Stimulated activated CD4-positive, alpha-beta T cell treated with anti-CD3 and anti-CD28 coated beads, Interleukin-1b, Interleukin-23, amount 100 ng/mL, for 48 hours (primary cell): ENCODE data around the gene AP5M1.
"Not testable (repeated sequence)": the region's sequence is repeated elsewhere in the genome, so short reads cannot be mapped to it uniquely, and the experiment has no call there.

Source experiments
- DNase-seq: peaks from one replicate; pipeline ENCODE4 v3.0.0-alpha.2; 2020

Gene AP5M1, protein sequence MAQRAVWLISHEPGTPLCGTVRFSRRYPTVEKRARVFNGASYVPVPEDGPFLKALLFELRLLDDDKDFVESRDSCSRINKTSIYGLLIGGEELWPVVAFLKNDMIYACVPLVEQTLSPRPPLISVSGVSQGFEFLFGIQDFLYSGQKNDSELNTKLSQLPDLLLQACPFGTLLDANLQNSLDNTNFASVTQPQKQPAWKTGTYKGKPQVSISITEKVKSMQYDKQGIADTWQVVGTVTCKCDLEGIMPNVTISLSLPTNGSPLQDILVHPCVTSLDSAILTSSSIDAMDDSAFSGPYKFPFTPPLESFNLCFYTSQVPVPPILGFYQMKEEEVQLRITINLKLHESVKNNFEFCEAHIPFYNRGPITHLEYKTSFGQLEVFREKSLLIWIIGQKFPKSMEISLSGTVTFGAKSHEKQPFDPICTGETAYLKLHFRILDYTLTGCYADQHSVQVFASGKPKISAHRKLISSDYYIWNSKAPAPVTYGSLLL

GRCh38 chr14:57268161-57269069 is at the start of gene AP5M1, which contains the start of gene EXOC5:
Gene AP5M1 (plus strand): TSS chr14:57268971. CDS start chr14:57269315, 344 bp downstream.
Gene EXOC5 (minus strand): TSS chr14:57268905. CDS start chr14:57268648, 257 bp downstream.
- peak; percentile 93 for DNase-seq

GRCh38 chr14:57221931-57222330 is 46.8 kb upstream of the AP5M1 start:
- DNase-seq = no peak

GRCh38 chr14:57227083-57227482 is 41.7 kb upstream of the AP5M1 start:
- no peak for DNase-seq

GRCh38 chr14:57228320-57228719 is 40.5 kb upstream of the AP5M1 start:
- not testable (repeated sequence) for DNase-seq

GRCh38 chr14:57232006-57232405 is 36.8 kb upstream of the AP5M1 start:
- no peak for DNase-seq

GRCh38 chr14:57240115-57240514 is 28.7 kb upstream of the AP5M1 start:
- not testable (repeated sequence) for DNase-seq

- DNase-seq = no peak
Measured at GRCh38 chr14:57243320-57243719, 25.5 kb upstream of the AP5M1 start.

GRCh38 chr14:57244106-57244505 is 24.7 kb upstream of the AP5M1 start:
- DNase-seq = no peak

- DNase-seq = no peak
Measured at GRCh38 chr14:57245941-57246340, 22.8 kb upstream of the AP5M1 start.

GRCh38 chr14:57246933-57247657 is 21.7 kb upstream of the AP5M1 start:
- DNase-seq = no peak

GRCh38 chr14:57254884-57255283 is 13.9 kb upstream of the AP5M1 start:
- DNase-seq = no peak

DNA sequence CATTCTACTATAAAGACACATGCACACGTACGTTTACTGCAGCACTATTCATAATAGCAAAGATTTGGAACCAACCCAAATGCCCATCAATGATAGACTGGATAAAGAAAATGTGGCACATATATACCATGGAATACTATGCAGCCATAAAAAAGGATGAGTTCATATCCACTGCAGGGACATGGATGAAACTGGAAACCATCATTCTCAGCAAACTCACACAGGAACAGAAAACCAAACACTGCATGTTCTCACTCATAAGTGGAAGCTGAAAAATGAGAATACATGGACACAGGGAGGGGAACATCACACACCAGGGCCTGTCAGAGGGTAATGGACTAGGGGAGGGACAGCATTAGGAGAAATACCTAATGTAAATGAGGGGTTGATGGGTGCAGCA is 10.6 kb upstream of the AP5M1 start:
- DNase-seq = not testable (repeated sequence)

- no peak for DNase-seq
Measured at GRCh38 chr14:57259672-57260071, 9.1 kb upstream of the AP5M1 start.

GRCh38 chr14:57261604-57262003 is 7.2 kb upstream of the AP5M1 start:
- DNase-seq = no peak

GRCh38 chr14:57262117-57262516 is 6.7 kb upstream of the AP5M1 start:
- DNase-seq = no peak

GRCh38 chr14:57266065-57266464 is 2.7 kb upstream of the AP5M1 start:
- DNase-seq = no peak

DNA sequence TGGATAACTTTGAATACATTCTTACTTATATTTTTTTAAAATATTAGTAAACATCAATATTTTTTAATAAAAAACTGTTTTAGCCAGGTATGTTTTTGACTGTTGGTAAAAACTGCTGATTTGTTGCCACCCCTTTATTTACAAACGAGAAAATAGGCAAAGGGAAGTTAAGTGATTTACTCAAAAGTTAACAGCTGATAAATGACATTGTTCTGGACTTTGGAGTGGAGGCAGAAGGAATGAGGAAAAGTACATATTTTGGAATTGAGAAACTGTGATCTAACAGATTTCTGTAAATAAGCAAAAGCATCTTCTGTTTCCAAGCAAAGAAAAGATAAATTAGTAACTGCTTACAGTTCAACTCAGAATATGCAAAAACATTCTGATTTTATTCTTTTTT is 4.5 kb downstream of the AP5M1 start:
- DNase-seq = no peak

DNA sequence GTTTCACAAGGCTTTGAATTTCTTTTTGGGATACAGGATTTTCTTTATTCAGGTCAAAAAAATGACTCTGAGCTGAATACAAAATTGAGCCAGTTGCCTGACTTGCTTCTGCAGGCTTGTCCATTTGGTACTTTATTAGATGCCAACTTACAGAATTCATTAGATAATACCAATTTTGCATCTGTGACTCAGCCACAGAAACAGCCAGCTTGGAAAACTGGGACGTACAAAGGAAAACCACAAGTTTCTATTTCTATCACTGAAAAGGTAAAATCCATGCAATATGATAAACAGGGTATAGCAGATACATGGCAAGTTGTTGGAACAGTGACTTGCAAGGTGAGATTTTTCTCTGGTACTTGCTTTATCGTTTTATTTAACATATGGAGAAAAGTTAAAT is 5.8 kb downstream of the AP5M1 start:
- DNase-seq = no peak

DNA sequence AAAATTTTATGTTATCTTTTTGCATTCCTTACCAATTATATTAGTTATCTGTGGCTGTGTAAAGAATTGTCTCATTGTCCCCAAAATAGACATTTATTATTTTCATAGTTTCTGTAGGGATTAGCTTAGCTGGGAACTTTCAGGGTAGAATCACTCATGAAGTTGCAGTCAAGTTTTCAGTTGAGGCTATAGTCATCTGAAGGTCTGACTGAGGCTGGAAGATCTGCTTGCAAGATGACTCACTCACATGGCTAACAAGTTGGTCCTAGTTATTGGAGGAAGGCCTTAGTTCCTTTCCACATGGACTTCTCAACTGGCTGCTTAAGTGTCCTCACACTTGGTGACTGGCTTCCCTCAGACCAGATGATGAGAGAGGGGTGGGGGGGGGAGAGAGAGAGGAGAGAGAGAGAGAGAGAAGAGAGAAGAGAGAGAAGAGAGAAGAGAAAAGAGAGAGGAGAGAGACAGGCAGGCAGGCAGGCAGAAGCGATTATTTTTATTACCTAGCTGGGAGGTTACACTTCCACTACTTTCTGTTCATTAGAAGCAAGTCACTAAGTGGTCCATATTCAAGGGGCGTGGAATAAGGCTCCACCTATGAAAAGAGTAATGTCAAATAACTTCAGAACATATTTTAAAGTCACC is 6.4 kb downstream of the AP5M1 start:
- no peak for DNase-seq

DNA sequence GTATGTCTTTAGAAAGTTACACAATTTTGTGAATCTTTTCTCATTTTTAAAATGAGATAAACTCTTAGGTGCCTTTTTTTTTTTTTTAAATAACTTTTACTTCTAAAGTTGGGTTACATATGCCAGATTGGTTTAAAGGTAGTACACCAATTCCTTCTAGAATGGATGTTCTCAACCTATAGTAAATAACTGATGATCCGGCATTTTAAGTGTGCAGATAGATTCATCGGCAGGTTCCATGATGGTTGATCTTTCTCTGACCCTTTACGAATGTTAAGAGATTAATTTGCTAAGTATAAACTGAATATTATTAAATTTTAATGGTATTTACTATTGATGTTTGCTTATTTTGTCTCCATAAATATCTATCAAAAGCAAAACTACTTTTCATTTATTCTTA is 8.3 kb downstream of the AP5M1 start:
- DNase-seq = no peak

DNA sequence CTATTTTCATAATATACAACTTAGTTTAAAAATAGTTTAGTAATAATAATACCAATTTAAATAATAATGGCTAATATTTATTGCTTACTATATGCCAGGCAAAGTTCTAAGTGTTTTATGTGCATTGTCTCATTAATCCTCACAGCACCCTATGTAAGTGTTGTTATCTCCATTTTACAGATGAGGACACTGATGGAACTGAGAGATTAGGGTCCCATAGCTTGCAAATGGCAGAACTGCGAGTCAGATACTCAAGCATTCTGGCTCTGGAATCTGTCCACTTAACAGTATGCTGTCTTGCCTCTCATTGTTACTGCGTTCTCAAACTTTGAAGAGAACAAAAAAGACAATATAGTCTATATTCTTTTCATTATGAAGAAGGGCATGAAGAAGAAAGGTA is 19.0 kb downstream of the AP5M1 start:
- DNase-seq = no peak

DNA sequence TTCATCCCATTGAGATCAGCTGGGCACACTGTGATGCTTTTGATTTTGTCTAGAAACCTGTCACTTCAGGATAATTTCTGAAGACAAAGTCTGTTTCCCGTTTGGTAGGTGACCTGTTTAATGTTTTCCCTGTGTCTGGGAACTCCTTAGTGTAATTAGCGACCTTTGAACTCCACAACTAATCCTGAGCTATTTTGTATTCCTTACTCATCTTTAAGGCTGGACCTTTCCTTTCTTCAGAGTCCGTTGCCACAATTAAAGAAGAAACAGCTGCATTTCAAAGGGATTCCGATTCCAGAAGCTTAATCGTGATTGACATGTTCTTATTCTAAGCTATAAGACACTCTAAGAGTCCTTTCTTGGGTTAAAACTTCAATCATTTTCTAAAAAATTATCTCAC is 22.0 kb downstream of the AP5M1 start:
- no peak for DNase-seq
